HG02588 (cell line): ENCODE data around the gene CCDC175.

ENCODE experiments used
- ATAC-seq: cut with Tn5 transposase; IDR thresholded peaks from one replicate; pipeline ENCODE4 v1.9.1; 2021; ENCODE audit warnings: mild to moderate bottlenecking, moderate library complexity; ENCODE audit not compliant: unreplicated experiment

The CCDC175 gene

GRCh38 chr14:59541731-59542130, 34.9 kb downstream of the CCDC175 start:
- no peak for ATAC-seq

DNA sequence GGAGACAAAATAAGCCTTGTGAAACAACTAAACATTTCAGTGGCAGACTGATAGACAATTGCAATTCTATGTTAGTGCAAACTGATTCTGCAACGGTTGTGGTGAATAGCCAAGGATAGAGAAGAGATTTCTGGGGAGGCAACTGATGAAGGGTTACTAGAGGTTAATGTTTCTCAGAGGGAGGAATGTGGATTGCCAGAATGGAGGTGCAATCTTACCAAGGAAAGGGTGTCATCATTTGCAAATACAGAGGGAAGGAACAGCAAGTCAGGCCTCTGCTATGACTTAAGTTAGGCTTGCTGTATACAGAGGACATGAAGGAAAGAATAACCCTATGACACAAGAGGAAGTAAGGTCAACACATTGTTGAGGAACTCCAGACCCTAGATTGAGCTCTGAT, 35.8 kb downstream of the CCDC175 start:
- ATAC-seq = no peak

- ATAC-seq = no peak
Measured at GRCh38 chr14:59538936-59539335, 37.7 kb downstream of the CCDC175 start.

DNA sequence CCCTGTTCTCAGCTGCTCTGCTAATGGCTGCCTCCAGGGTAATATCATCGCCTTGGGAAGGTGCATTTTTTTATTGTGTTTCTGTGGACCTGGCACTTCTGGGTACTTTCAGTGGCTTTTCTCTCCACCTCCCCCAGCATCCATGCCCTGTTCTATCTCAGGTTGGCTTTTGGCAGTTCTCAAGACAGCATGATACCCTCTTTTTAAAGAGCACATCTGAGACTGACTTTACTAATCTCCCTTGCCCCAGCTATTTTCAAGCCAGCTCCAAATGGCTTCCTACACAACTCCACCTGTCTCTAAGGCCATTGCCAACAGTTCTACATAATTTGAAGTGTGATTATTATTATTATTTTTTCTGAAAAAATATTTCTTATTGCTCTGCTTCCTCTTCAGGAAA, 39.1 kb downstream of the CCDC175 start:
- no peak for ATAC-seq

DNA sequence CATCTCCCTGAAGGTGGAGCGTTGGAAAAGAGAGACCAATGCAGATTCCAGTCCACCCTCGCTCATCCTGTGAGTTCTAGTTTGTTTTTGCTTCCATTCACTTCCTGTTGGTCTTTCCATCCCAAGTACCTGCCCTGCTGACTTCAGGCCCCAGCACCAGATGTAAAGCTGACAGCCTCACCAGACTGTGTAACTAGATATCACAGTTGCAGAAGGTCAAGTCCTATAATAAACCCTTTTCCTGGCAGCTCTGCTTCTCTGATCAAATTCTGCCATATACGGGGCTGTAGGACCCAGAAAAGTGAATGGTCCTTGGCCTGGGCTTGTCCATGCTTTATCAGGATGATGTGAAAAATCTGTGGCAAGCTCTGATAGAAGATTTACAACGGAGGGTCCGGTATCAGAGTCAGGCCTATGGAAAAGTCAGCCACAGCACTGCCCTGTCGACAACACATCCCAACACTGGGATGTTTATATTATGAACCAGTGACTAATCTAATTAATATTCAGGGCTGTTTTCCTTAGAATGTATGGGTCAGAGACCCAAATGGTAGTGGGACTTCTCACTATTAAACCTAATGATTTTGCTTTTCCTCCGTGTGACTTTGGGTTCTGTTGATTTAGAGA, 42.1 kb downstream of the CCDC175 start:
- no peak for ATAC-seq

- ATAC-seq = no peak
Measured at GRCh38 chr14:59532419-59532818, 44.2 kb downstream of the CCDC175 start.

GRCh38 chr14:59530349-59530748, 46.3 kb downstream of the CCDC175 start:
- no peak for ATAC-seq

- no peak for ATAC-seq
Measured at GRCh38 chr14:59529189-59529588, 47.4 kb downstream of the CCDC175 start.

DNA sequence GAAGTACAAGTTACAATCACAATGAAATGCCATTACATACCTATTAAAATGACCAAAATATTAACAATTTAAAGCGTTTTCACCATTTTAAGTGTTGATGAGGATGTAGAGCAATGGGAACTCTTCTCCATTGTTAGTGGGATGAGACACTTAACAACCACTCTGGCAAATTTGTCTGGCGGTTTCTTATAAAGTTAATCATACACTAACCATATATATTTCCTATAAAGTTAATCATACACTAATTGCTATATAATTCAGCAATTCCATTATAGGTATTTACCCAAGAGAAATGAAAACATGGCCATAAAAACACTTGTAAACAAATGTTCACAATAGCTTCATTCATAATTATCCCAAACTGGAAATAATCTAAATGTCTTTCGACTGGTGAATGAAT, 56.4 kb downstream of the CCDC175 start:
- ATAC-seq = no peak

GRCh38 chr14:59511916-59512575, 64.6 kb downstream of the CCDC175 start:
- ATAC-seq = no peak

DNA sequence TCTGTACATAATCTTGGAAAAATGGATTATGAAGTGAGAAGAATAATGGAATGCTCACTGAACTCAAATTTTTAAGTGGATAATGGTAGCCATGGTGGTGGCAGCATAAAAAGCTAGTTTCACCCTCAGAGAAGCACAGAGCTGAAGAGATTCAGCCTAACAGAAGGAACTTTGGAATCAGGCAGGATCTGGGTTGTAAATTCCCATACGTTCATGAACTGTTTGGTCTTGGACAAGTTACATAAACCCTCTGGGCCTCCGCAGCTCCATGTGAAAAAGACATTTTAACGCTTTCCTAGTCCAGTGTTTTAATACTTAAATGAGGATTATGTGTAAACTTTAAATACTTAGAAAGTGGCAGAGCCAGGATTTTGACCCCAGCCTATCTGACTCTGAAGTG, 65.6 kb downstream of the CCDC175 start:
- no peak for ATAC-seq

- ATAC-seq = no peak
Measured at GRCh38 chr14:59510001-59510400, 66.6 kb downstream of the CCDC175 start.

GRCh38 chr14:59509101-59509500, 67.5 kb downstream of the CCDC175 start:
- no peak for ATAC-seq

DNA sequence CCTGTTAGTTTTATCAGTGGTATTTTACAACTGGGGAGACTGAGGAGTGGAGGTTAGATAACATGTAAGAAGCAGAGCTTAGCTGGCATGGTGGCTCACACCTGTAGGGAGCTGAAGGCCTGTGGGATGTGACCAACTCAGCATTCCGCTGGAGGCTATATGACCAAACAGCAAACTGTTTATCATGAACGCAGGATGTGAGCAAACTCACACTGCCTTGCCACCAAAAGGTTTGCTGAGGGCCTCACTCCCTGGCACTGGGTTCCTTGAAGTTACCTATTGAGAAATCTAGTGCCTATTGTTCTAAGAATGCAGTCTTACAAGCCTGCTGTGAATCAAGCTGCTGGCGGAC, 68.9 kb downstream of the CCDC175 start:
- no peak for ATAC-seq

- peak; percentile 75 for ATAC-seq
Measured at GRCh38 chr14:59507063-59507751, 69.4 kb downstream of the CCDC175 start.

DNA sequence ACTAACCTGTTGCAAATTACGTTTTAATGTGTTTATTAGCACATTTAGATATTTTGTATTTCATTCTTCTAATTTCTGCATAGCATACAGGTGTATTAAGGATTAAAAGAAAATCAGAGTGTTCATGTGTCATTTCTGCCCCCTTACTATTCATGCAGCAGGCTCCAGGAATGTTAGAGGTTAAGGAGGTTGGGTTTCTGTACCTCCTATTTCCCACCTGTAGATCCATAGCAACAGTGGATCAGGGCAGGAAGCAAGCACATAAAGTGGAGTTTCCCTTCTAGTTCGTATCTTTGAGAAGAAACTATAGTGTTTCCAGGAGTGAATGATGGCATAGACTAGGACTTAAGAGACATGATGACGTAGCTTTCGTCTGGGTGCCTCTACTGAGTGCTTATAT, 73.4 kb downstream of the CCDC175 start:
- no peak for ATAC-seq

GRCh38 chr14:59500732-59501131, 75.9 kb downstream of the CCDC175 start:
- no peak for ATAC-seq

DNA sequence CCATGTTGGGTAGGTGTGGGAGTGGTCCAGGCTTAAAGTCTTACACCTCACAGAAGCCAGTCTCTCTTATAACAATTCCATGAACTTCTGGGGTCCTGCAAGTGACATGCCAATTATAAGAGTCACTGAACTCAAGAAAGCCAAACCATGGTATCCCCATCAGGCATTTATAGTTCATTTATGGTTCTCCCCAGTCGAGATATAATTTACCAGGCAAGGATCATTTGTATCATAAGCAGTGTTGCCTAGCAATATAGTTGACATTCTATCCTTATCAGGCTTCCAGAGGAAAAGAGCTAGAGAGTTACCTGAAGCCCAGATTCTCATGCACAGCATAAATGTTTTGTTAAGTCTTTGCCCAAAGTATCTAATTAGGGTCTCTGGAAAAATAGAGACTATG, 84.2 kb downstream of the CCDC175 start:
- ATAC-seq = no peak

- ATAC-seq = no peak
Measured at GRCh38 chr14:59490756-59491155, 85.9 kb downstream of the CCDC175 start.

- peak; percentile 48 for ATAC-seq
Measured at GRCh38 chr14:59484639-59485175, 91.9 kb downstream of the CCDC175 start.

GRCh38 chr14:59483819-59484638, 92.6 kb downstream of the CCDC175 start, which contains the start of the genes JKAMP and L3HYPDH:
Gene JKAMP (plus strand): TSS chr14:59484517. CDS start chr14:59484590, 73 bp downstream.
Gene L3HYPDH (minus strand): TSS chr14:59484408. CDS start chr14:59484316, 92 bp downstream.
- peak; percentile 90 for ATAC-seq
